Keratinocyte (primary cell): ENCODE data around the gene PTGDS. TPM values are rescaled to one million over a fixed set of nuclear protein-coding genes. Genes with fewer than 3 reads are reported as not detected.

Source experiments
- DNase-seq: peaks from one replicate; pipeline ENCODE4 v3.0.0-alpha.2; 2011; ENCODE audit warnings: low read depth, missing footprints, low spot score
- FAIRE-seq: peaks from 2 replicates; lab custom pipeline; 2011; peaks lifted over from hg19 to GRCh38; lab: Jason Lieb, UNC
- H2AFZ ChIP-seq: 2 replicates; pipeline ENCODE4 v1.6.0; 2012; ENCODE audit warnings: low read length, control low read depth, inconsistent platforms; ENCODE audit not compliant: control insufficient read depth
- H3K27ac ChIP-seq: 2 replicates; pipeline ENCODE4 v1.5.1; 2011; ENCODE audit warnings: low read length; ENCODE audit not compliant: control insufficient read depth, insufficient read depth
- H3K27me3 ChIP-seq: 3 replicates; pipeline ENCODE4 v1.6.0; 2011; ENCODE audit warnings: low read length; ENCODE audit not compliant: control insufficient read depth, insufficient read depth; ENCODE audit errors: extremely low read depth
- H3K36me3 ChIP-seq, 2 experiments: 2 replicates in 1 of 2; 3 replicates in 1 of 2; pipeline ENCODE4 v1.5.1; 2011; ENCODE audit warnings: low read length in 2 of 2, mild to moderate bottlenecking in 1 of 2; ENCODE audit not compliant: control insufficient read depth in 2 of 2, insufficient read depth in 2 of 2; ENCODE audit errors: extremely low read depth in 1 of 2
- H3K4me1 ChIP-seq: 3 replicates; pipeline ENCODE4 v1.5.1; 2011; ENCODE audit warnings: low read length; ENCODE audit not compliant: control insufficient read depth, insufficient read depth; ENCODE audit errors: extremely low read depth
- H3K4me2 ChIP-seq: 3 replicates; pipeline ENCODE4 v1.6.0; 2011; ENCODE audit warnings: low read depth, low read length; ENCODE audit not compliant: control insufficient read depth, insufficient read depth; ENCODE audit errors: extremely low read depth
- H3K4me3 ChIP-seq, 3 experiments: fragments of 200-600 bp in 1 of 3; sonication (generic) in 1 of 3; 2 replicates in 2 of 3; 3 replicates in 1 of 3; pipeline ENCODE4 v1.5.1; 2011 to 2016; ENCODE audit warnings: low read length in 3 of 3, mild to moderate bottlenecking in 3 of 3, control low read depth in 2 of 3, inconsistent platforms in 1 of 3, low read depth in 1 of 3, mixed read lengths in 1 of 3, mixed run types in 1 of 3, moderate library complexity in 1 of 3; ENCODE audit not compliant: control insufficient read depth in 2 of 3, insufficient read depth in 2 of 3; ENCODE audit errors: extremely low read depth in 1 of 3
- H3K79me2 ChIP-seq: 2 replicates; pipeline ENCODE4 v1.6.0; 2012; ENCODE audit warnings: low read length; ENCODE audit not compliant: control insufficient read depth, insufficient read depth
- H3K9ac ChIP-seq: 3 replicates; pipeline ENCODE4 v1.6.0; 2011; ENCODE audit warnings: low read length; ENCODE audit not compliant: control insufficient read depth, insufficient read depth; ENCODE audit errors: extremely low read depth
- H3K9me1 ChIP-seq: 3 replicates; pipeline ENCODE4 v1.6.0; 2011; ENCODE audit warnings: low read length; ENCODE audit not compliant: control insufficient read depth, insufficient read depth; ENCODE audit errors: extremely low read depth
- H3K9me3 ChIP-seq: 2 replicates; pipeline ENCODE4 v1.5.1; 2012; ENCODE audit warnings: low read depth, low read length; ENCODE audit not compliant: control insufficient read depth
- H4K20me1 ChIP-seq: 3 replicates; pipeline ENCODE4 v1.6.0; 2011; ENCODE audit warnings: low read length; ENCODE audit not compliant: control insufficient read depth, insufficient read depth; ENCODE audit errors: extremely low read depth
- EZH2 ChIP-seq: IDR thresholded peaks from one replicate; pipeline ENCODE4 v1.6.1; 2012; ENCODE audit warnings: inconsistent platforms, mild to moderate bottlenecking, low read length, moderate library complexity
- dilution Hi-C: fragments of 300-500 bp; cut with MboI; formaldehyde crosslinking; loops from one replicate; pipeline ENCODE4 v1.7.0; 2020; ENCODE audit warnings: low sequenced_read_pairs; ENCODE audit not compliant: extremely low pct_ligation_motif_present
- polyA plus RNA-seq, 5 experiments: library from polyadenylated mRNA; depleted of rRNA in 3 of 5; stranded (reverse) in 3 of 5; stranded (forward) in 1 of 5; unstranded in 1 of 5; fragments of >200 nt; gene quantifications; 1 replicate in 1 of 5; 2 replicates in 3 of 5; 3 replicates in 1 of 5; pipeline versions ENCODE4 v1.2.1 to v1.2.3, GENCODE V29; 2011 to 2012; ENCODE audit warnings: missing spikeins in 2 of 5, low read depth in 1 of 5, low replicate concordance in 1 of 5
- TF ChIP-seq, protein P1 (sequence below), 3 experiments: IDR thresholded peaks in 1 of 3; conservative IDR thresholded peaks in 1 of 3; optimal IDR thresholded peaks in 1 of 3; 2 replicates in 2 of 3; 3 replicates in 1 of 3; pipeline versions ENCODE3 to v1.5.1; 2011; ENCODE audit warnings: low read length in 3 of 3, mild to moderate bottlenecking in 3 of 3, moderate library complexity in 2 of 3, control low read depth in 1 of 3, inconsistent platforms in 1 of 3; ENCODE audit not compliant: insufficient read depth in 2 of 3; ENCODE audit errors: extremely low read depth in 1 of 3

The PTGDS gene
- polyA plus RNA-seq, 1 donor (not counting 4 experiments of a cell fraction or from before 2014, with no cell fraction given) = not detected

- no peak overlapping the region for H2AFZ ChIP-seq
- DNase-seq (no peak), FAIRE-seq (no peak)
- dilution Hi-C loops = no loop called here
- no peaks in the 10 kb centered on the region for H4K20me1 ChIP-seq
- H3K4me1 ChIP-seq = no peaks in the 10 kb centered on the region
- TF ChIP-seq EZH2 = no peak
- TF ChIP-seq, protein P1, sequence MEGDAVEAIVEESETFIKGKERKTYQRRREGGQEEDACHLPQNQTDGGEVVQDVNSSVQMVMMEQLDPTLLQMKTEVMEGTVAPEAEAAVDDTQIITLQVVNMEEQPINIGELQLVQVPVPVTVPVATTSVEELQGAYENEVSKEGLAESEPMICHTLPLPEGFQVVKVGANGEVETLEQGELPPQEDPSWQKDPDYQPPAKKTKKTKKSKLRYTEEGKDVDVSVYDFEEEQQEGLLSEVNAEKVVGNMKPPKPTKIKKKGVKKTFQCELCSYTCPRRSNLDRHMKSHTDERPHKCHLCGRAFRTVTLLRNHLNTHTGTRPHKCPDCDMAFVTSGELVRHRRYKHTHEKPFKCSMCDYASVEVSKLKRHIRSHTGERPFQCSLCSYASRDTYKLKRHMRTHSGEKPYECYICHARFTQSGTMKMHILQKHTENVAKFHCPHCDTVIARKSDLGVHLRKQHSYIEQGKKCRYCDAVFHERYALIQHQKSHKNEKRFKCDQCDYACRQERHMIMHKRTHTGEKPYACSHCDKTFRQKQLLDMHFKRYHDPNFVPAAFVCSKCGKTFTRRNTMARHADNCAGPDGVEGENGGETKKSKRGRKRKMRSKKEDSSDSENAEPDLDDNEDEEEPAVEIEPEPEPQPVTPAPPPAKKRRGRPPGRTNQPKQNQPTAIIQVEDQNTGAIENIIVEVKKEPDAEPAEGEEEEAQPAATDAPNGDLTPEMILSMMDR (optimal IDR thresholded peaks at IDR 0.05 in 1 of 3, IDR thresholded peaks at IDR 0.05 in 1 of 3, conservative IDR thresholded peaks at IDR 0.05 in 1 of 3; ENCODE audit: extremely low read depth in 1 of 3, insufficient read depth in 2 of 3, low read length in 3 of 3) = peak in 1 of 3 experiments; percentile 50
- no peaks in the 10 kb centered on the region for H3K9me3 ChIP-seq
- H3K27me3 ChIP-seq = no peaks in the 10 kb centered on the region
- no peak overlapping the region for H3K4me3 ChIP-seq
- H3K9ac ChIP-seq = no peak overlapping the region
- H3K36me3 ChIP-seq = no peaks in the 10 kb centered on the region
- H3K9me1 ChIP-seq = no peaks in the 10 kb centered on the region
- no peak overlapping the region for H3K4me2 ChIP-seq
- no peak overlapping the region for H3K27ac ChIP-seq
- no peaks in the 10 kb centered on the region for H3K79me2 ChIP-seq
Observed at GRCh38 chr9:137018761-137019559, 41.7 kb downstream of the PTGDS start.

DNA sequence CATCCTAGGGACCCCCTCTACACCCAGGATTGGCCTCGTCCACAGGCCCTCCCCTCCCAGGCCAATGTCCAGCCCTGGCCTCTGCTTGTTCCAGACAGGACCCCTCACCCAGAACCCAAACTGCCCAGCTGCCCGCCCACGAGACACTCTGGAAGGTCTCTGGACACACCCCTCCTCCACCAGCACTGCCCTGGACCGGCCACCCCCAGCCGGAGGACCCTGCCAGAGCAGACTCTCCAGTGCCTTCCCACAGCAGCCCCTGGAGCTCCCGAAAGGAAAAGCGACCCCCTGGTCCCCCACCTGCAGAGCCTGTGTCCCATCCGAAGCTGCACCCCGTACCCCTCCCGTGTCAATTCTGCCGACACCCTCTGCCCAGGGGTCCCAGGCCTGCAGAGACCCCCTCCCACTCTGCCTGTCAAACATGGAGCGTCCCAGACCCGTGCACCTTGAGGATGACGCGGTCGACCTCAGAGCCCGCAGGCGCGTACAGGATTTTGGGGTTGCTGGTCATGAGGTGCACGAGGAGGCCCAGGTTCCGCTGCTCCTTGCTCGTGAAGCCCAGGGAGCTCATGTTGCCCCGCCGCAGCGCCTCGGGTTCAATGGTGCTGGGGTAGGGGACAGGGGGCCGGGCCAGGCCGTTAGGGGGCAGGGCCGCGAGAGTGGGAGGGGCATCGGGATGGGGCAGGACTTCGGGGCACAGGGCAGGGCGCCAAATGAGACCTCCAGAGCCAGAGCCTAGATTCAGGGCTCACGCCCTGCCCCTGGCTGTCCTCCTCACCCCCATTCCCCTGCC lies 42.8 kb downstream of the PTGDS start:
- H2AFZ ChIP-seq = no peak overlapping the region
- H3K4me3 ChIP-seq = no peak overlapping the region
- TF ChIP-seq, protein P1 (optimal IDR thresholded peaks at IDR 0.05 in 1 of 3, IDR thresholded peaks at IDR 0.05 in 1 of 3, conservative IDR thresholded peaks at IDR 0.05 in 1 of 3; ENCODE audit: extremely low read depth in 1 of 3, insufficient read depth in 2 of 3, low read length in 3 of 3) = no peak
- TF ChIP-seq EZH2 = no peak
- H3K79me2 ChIP-seq = no peaks in the 10 kb centered on the region
- DNase-seq (no peak), FAIRE-seq (no peak)
- H3K36me3 ChIP-seq = no peaks in the 10 kb centered on the region
- no peaks in the 10 kb centered on the region for H3K9me1 ChIP-seq
- H3K27ac ChIP-seq = no peak overlapping the region
- no peaks in the 10 kb centered on the region for H3K4me1 ChIP-seq
- dilution Hi-C loops = no loop called here
- H4K20me1 ChIP-seq = no peaks in the 10 kb centered on the region
- H3K27me3 ChIP-seq = no peaks in the 10 kb centered on the region
- H3K4me2 ChIP-seq = no peak overlapping the region
- no peak overlapping the region for H3K9ac ChIP-seq
- H3K9me3 ChIP-seq = no peaks in the 10 kb centered on the region
